ENCODE measurements around the gene PAPPA2.

Gene PAPPA2

DNA sequence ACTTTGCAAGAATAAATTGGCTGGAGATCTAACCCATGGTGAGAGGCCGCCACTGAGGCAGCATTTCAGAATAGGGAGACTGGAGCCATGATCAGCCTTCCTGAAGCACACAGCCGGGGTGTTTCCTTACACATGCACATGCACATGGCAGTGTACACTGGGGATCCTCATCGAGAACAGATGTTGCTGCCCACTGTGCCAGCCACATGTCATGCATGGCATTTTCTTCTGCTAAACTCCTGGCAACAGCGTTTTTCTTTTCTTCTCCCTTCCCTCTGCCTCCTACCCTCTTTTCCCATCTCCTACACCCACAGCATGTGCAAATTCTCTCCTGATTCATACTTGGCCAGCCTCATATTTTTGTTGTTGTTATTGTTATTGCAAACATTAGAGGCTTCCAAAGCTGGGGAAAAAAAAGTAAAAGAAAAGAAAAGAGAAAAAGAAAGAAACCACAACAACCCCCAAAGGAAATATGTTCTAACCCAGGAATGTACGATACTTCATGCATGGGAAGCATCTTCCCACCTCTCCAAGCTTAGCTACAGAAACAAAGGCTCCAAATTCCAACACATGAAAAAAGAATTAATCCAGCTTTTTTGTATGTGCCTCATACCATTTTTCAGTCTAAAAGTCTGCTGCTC is 357.5 kb downstream of the PAPPA2 start:
- no peak overlapping the region for H3K27ac ChIP-seq
- TF ChIP-seq, protein P1, sequence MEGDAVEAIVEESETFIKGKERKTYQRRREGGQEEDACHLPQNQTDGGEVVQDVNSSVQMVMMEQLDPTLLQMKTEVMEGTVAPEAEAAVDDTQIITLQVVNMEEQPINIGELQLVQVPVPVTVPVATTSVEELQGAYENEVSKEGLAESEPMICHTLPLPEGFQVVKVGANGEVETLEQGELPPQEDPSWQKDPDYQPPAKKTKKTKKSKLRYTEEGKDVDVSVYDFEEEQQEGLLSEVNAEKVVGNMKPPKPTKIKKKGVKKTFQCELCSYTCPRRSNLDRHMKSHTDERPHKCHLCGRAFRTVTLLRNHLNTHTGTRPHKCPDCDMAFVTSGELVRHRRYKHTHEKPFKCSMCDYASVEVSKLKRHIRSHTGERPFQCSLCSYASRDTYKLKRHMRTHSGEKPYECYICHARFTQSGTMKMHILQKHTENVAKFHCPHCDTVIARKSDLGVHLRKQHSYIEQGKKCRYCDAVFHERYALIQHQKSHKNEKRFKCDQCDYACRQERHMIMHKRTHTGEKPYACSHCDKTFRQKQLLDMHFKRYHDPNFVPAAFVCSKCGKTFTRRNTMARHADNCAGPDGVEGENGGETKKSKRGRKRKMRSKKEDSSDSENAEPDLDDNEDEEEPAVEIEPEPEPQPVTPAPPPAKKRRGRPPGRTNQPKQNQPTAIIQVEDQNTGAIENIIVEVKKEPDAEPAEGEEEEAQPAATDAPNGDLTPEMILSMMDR (conservative IDR thresholded peaks at IDR 0.05): no peak
- TF ChIP-seq ZFX (IDR thresholded peaks at IDR 0.05): no peak

- TF ChIP-seq, protein P1 (conservative IDR thresholded peaks at IDR 0.05): no peak
- TF ChIP-seq ZFX (IDR thresholded peaks at IDR 0.05): no peak
- no peak overlapping the region for H3K27ac ChIP-seq
Measured at GRCh38 chr1:176826265-176826664, 363.3 kb downstream of the PAPPA2 start.

DNA sequence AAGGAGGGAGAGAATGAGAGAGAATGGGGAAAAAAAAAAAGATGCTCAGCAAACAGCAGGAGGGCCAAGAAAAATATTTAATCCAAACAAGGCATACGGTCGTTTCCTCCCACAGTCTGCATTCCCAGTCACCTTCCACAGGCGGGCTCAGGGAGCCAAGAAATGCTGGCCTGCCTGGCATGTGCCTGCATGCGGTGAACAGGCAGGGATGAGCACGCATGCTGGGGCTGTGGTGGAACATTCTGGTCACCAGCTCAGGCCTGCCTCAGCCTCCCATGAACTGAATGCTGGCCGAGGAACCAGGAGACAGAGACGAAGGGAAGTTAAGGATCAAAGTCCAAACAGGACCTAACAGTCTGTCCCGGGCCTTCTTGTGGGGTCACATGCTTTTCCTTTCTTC is 366.3 kb downstream of the PAPPA2 start:
- H3K27ac ChIP-seq: peak overlapping the region; percentile 12
- TF ChIP-seq, protein P1 (conservative IDR thresholded peaks at IDR 0.05): no peak

DNA sequence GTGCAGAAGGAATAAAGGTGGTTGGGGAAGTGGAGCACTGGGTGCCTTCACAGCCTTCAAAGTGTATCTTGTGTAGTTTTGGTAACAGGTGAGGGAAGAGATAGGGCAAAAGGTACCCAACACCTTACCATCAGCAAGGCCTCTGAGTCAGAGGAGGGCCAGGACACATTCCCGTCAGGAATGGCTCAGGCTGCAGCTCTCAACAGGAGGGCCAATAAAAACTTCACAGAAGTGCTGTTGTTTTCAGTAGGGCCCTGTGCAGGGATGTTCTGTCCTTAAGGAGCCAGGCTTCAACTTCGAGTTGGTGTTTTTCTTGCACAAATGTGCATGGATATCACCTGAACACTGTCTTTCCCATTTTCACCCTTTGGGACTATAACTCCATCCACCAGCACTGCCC is 368.2 kb downstream of the PAPPA2 start:
- no peak overlapping the region for H3K27ac ChIP-seq
- no peak for TF ChIP-seq ZFX (IDR thresholded peaks at IDR 0.05)
- TF ChIP-seq, protein P1 (conservative IDR thresholded peaks at IDR 0.05): no peak

GRCh38 chr1:176837708-176838107 is 374.7 kb downstream of the PAPPA2 start:
- no peak overlapping the region for H3K27ac ChIP-seq
- TF ChIP-seq ZFX (IDR thresholded peaks at IDR 0.05): no peak
- TF ChIP-seq, protein P1 (conservative IDR thresholded peaks at IDR 0.05): no peak

DNA sequence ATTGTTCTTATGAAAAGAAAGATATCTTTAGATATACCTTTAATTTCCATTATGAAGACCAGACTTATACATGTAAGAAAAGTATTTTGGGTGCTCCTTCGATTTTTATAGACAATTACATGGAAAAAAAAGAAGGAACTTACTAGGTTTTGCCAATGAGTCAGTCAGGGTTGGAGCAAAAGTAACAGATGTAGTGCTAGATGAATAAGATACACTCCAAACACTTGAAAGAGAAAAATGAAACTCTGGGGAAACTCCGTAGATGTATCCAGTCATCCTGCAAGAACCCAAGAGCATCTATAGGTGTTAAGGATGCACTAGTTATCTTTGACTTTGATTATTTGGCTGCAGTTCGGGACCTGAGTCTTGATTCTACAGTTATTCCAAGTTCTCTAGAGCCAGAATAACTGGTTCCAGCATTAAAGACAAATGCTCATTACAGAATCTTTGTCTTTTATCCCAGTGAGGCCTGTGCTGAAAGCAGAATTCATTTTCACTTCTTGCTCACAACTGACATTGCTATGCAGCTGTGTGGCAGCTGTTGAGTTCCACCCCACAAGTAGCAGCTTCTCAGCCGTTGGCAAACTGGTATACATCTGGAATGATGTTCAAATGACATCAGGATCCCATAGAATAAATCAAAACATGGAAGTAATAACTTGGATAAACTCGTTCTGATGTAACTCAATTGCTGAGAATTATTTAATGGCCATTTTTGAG is 375.5 kb downstream of the PAPPA2 start:
- no peak for TF ChIP-seq ZFX (IDR thresholded peaks at IDR 0.05)
- TF ChIP-seq, protein P1 (conservative IDR thresholded peaks at IDR 0.05): no peak
- no peak overlapping the region for H3K27ac ChIP-seq

GRCh38 chr1:176839216-176839615 is 376.2 kb downstream of the PAPPA2 start:
- no peak overlapping the region for H3K27ac ChIP-seq

More at GRCh38 chr1:176839216-176839615, 376.2 kb downstream of the PAPPA2 start:
- no peak for TF ChIP-seq ZFX (IDR thresholded peaks at IDR 0.05)
- TF ChIP-seq, protein P1 (conservative IDR thresholded peaks at IDR 0.05): no peak
